Stomach (tissue), 9 donors: ENCODE data around the gene GASK1B. TPM values are rescaled to one million over a fixed set of nuclear protein-coding genes. Genes with fewer than 3 reads are reported as not detected.

Experiments used
- DNase-seq, 2 donors: peaks; one replicate each; pipeline versions ENCODE4 v3.0.0 to v3.0.0-alpha.2; 2013 to 2019
- H3K27ac ChIP-seq, 5 donors: fragments of 200-600 bp in 4 of 5; sonication (generic) in 4 of 5; one replicate each; pipeline ENCODE4 v1.5.1; 2013 to 2019; ENCODE audit warnings: mild to moderate bottlenecking in 1 of 5, moderate library complexity in 1 of 5
- H3K27me3 ChIP-seq, 3 donors: fragments of 200-600 bp; sonication (generic); one replicate each; pipeline ENCODE4 v1.5.1; 2017 to 2019; ENCODE audit warnings: mixed run types in 1 of 3
- H3K36me3 ChIP-seq, 4 donors: fragments of 200-600 bp; sonication (generic); 1 replicate in 3 of 4; 2 replicates in 1 of 4; pipeline ENCODE4 v1.5.1; 2016 to 2019
- H3K4me1 ChIP-seq, 4 donors: fragments of 200-600 bp; sonication (generic); one replicate each; pipeline ENCODE4 v1.5.1; 2016 to 2019
- H3K4me3 ChIP-seq, 4 donors: fragments of 200-600 bp; sonication (generic) in 3 of 4; one replicate each; pipeline ENCODE4 v1.5.1; 2016 to 2019; ENCODE audit warnings: mild to moderate bottlenecking in 1 of 4
- H3K9me3 ChIP-seq, 4 donors: fragments of 200-600 bp; sonication (generic); one replicate each; pipeline ENCODE4 v1.5.1; 2016 to 2019
- EP300 ChIP-seq: sonication (generic); formaldehyde crosslinking; IDR thresholded peaks from one replicate; pipeline ENCODE4 v1.6.1; 2017; ENCODE audit warnings: antibody characterized with exemption
- POLR2A ChIP-seq, 4 donors: fragments of 450-650 bp; IDR thresholded peaks; one replicate each; pipeline ENCODE4 v1.6.1; 2016; ENCODE audit warnings: antibody characterized with exemption in 4 of 4, control low read depth in 2 of 4, mild to moderate bottlenecking in 1 of 4, moderate library complexity in 1 of 4
- POLR2AphosphoS5 ChIP-seq, 3 donors: sonication (generic); formaldehyde crosslinking; IDR thresholded peaks; one replicate each; pipeline ENCODE4 v1.6.1; 2016; ENCODE audit warnings: antibody characterized with exemption in 3 of 3
- WGBS, 5 donors: extraction: QIAGEN DNeasy Blood & Tissue Kit in 3 of 5; methylation state at CpG; one replicate each; pipeline versions ENCODE4 v1.1.5 to v1.1.7; 2013 to 2018; 5-methylcytosine and 5-hydroxymethylcytosine counted together
- intact Hi-C: fragments of 100-400 bp; cut with DNase I; formaldehyde crosslinking; loops from one replicate; pipeline ENCODE4 v1.15.1; 2023; ENCODE audit warnings: low total_unique reads
- polyA plus RNA-seq, 3 donors: library from polyadenylated mRNA; stranded (reverse); fragments of 200-250 nt; gene quantifications; one replicate each; pipeline ENCODE4 v1.2.3, GENCODE V29; 2013
- total RNA-seq, 5 donors: library from RNA; depleted of rRNA; stranded (reverse); fragments of >200 nt; gene quantifications; one replicate each; pipeline versions ENCODE4 v1.1.0 to v1.2.3, GENCODE V29; 2014 to 2016
- TF ChIP-seq, protein P1 (sequence below), 7 experiments: fragments of 450-650 bp in 4 of 7; fragments of 200-600 bp in 3 of 7; sonication (generic) in 3 of 7; IDR thresholded peaks; one replicate each; pipeline ENCODE4 v1.5.1; 2016 to 2019; ENCODE audit warnings: antibody characterized with exemption in 7 of 7, control low read depth in 2 of 7, mild to moderate bottlenecking in 1 of 7
- donor health status: healthy with polysubstance abuse.
- donor health status: Bipolar disorder and iron deficiency.
- donor health status: healthy.

Gene GASK1B
- total and polyA plus RNA-seq, 8 donors = 2.4 to 128 (median 15.8) TPM

DNA sequence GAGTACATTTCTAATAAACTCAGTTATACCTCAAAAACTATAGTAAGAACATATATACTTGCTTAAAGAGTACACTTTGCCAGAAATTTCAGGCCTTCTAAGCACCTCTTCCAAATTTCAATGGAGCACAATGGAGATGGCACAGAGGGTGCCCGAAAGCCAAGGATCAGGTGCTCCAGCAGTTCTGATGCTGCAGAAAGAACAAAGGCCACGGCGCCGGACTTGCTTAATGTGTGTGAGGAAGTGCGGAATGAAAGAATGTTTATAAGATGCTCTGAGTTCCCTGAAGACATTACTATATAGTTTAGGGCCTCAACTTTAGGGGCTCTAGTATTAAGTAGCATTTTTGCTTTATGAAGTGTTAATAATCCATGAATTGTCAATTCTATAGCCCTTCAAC, 44.3 kb downstream of the GASK1B start:
- H3K36me3 ChIP-seq = peaks cover 0 to 19% (median 4%) of the 10 kb centered on the region in 4 donors
- H3K4me1 ChIP-seq = peaks cover 0 to 8% (median 0%) of the 10 kb centered on the region in 4 donors
- no peaks in the 10 kb centered on the region for H3K27me3 ChIP-seq
- H3K9me3 ChIP-seq = no peaks in the 10 kb centered on the region
- no peak overlapping the region for H3K27ac ChIP-seq
- no peak overlapping the region for H3K4me3 ChIP-seq
- WGBS, 5 donors = 91 to 96% (median 93%) methylated on average over 5 of the region's 5 CpGs
- intact Hi-C loops = no loop called here
- no peak for TF ChIP-seq POLR2A (IDR thresholded peaks at IDR 0.05)
- TF ChIP-seq EP300 = no peak
- TF ChIP-seq, protein P1, sequence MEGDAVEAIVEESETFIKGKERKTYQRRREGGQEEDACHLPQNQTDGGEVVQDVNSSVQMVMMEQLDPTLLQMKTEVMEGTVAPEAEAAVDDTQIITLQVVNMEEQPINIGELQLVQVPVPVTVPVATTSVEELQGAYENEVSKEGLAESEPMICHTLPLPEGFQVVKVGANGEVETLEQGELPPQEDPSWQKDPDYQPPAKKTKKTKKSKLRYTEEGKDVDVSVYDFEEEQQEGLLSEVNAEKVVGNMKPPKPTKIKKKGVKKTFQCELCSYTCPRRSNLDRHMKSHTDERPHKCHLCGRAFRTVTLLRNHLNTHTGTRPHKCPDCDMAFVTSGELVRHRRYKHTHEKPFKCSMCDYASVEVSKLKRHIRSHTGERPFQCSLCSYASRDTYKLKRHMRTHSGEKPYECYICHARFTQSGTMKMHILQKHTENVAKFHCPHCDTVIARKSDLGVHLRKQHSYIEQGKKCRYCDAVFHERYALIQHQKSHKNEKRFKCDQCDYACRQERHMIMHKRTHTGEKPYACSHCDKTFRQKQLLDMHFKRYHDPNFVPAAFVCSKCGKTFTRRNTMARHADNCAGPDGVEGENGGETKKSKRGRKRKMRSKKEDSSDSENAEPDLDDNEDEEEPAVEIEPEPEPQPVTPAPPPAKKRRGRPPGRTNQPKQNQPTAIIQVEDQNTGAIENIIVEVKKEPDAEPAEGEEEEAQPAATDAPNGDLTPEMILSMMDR (IDR thresholded peaks at IDR 0.05) = no peak
- no peak for TF ChIP-seq POLR2AphosphoS5 (IDR thresholded peaks at IDR 0.05)
- no peak for DNase-seq

GRCh38 chr4:158125310-158125709, 47.5 kb downstream of the GASK1B start:
- WGBS, 5 donors = 48 to 83% (median 68%) methylated on average over 1 of the region's 1 CpG
- peaks cover 0 to 21% (median 8%) of the 10 kb centered on the region in 4 donors for H3K4me1 ChIP-seq
- peaks cover 0 to 14% (median 4%) of the 10 kb centered on the region in 4 donors for H3K36me3 ChIP-seq
- intact Hi-C loops = no loop called here
- H3K9me3 ChIP-seq = no peaks in the 10 kb centered on the region
- no peak for TF ChIP-seq POLR2AphosphoS5 (IDR thresholded peaks at IDR 0.05)
- no peak for TF ChIP-seq POLR2A (IDR thresholded peaks at IDR 0.05)
- TF ChIP-seq, protein P1 (IDR thresholded peaks at IDR 0.05) = no peak
- no peak for TF ChIP-seq EP300
- no peaks in the 10 kb centered on the region for H3K27me3 ChIP-seq
- H3K4me3 ChIP-seq = no peak overlapping the region
- no peak for DNase-seq
- peak overlapping the region in 1 of 5 donors; percentile 39 for H3K27ac ChIP-seq

Other genes with a start within 250 kb of the GASK1B start
- gene TMEM144, start 37.5 kb upstream of the GASK1B start, total RNA-seq = 10 to 100 TPM in 2 of 5 donors, 1 to 10 TPM in 2, not detected in 1; 2.2 to 58.2 (median 22.2) TPM
- gene TMEM144, start 37.5 kb upstream of the GASK1B start, polyA plus RNA-seq = 1 to 10 TPM; 2.0 to 2.8 (median 2.3) TPM